Muscle of back (tissue), 11 donors: Measurements from ENCODE around the gene BAZ2B. TPM values are rescaled to one million over a fixed set of nuclear protein-coding genes. Genes with fewer than 3 reads are reported as not detected.

Source experiments
- DNase-seq, 3 donors: peaks; one replicate each; pipeline versions ENCODE4 v3.0.0 to v3.0.0-alpha.2; 2013
- polyA plus RNA-seq, 10 donors: library from polyadenylated mRNA; unstranded; fragments of 120-200 nt; gene quantifications; one replicate each; pipeline ENCODE4 v1.2.1, GENCODE V29; 2013; ENCODE audit not compliant: insufficient read length in 10 of 10

The BAZ2B gene
- polyA plus RNA-seq, 10 donors = 22.1 to 45.2 (median 34.1) TPM

GRCh38 chr2:159349674-159350299 is 266.6 kb downstream of the BAZ2B start:
- no peak for DNase-seq

- peak in 2 of 3 donors; percentile 2 to 5 for DNase-seq
Observed at GRCh38 chr2:159326569-159327255, 289.6 kb downstream of the BAZ2B start.

GRCh38 chr2:159322419-159322818 is 293.9 kb downstream of the BAZ2B start:
- no peak for DNase-seq

GRCh38 chr2:159317392-159318088 is 298.8 kb downstream of the BAZ2B start:
- DNase-seq = no peak

GRCh38 chr2:159307942-159308341 is 308.4 kb downstream of the BAZ2B start:
- no peak for DNase-seq

- DNase-seq = no peak
Observed at GRCh38 chr2:159300586-159300985, 315.8 kb downstream of the BAZ2B start.

- no peak for DNase-seq
Observed at GRCh38 chr2:159298967-159299366, 317.4 kb downstream of the BAZ2B start.

GRCh38 chr2:159297042-159297707 is 319.2 kb downstream of the BAZ2B start:
- no peak for DNase-seq

- no peak for DNase-seq
Observed at GRCh38 chr2:159292157-159292556, 324.2 kb downstream of the BAZ2B start.

GRCh38 chr2:159290289-159290907 is 325.9 kb downstream of the BAZ2B start:
- DNase-seq = peak; percentile 50 to 72 (median 70)

- DNase-seq = no peak
Observed at GRCh38 chr2:159287733-159288132, 328.6 kb downstream of the BAZ2B start.

- peak; percentile 97 to 98 (median 98) for DNase-seq
Observed at GRCh38 chr2:159286709-159287441, 329.5 kb downstream of the BAZ2B start.

GRCh38 chr2:159285929-159286708 is 330.2 kb downstream of the BAZ2B start, which contains the start of gene WDSUB1:
Gene WDSUB1, minus strand, starts transcription at chr2:159286703. Its CDS starts 3,634 bp downstream, at chr2:159283069.
- peak; percentile 33 to 81 (median 51) for DNase-seq

- no peak for DNase-seq
Observed at GRCh38 chr2:159285433-159285832, 330.9 kb downstream of the BAZ2B start.

- DNase-seq = no peak
Observed at GRCh38 chr2:159283529-159283928, 332.8 kb downstream of the BAZ2B start.

- no peak for DNase-seq
Observed at GRCh38 chr2:159281002-159281401, 335.3 kb downstream of the BAZ2B start.

- no peak for DNase-seq
Observed at GRCh38 chr2:159279700-159280099, 336.6 kb downstream of the BAZ2B start.

- no peak for DNase-seq
Observed at GRCh38 chr2:159275111-159275510, 341.2 kb downstream of the BAZ2B start.

GRCh38 chr2:159272156-159272555 is 344.2 kb downstream of the BAZ2B start:
- no peak for DNase-seq

GRCh38 chr2:159270744-159271379 is 345.5 kb downstream of the BAZ2B start:
- no peak for DNase-seq
